MCF 10A (cell line): ENCODE data around the gene UNKL. TPM values are rescaled to one million over a fixed set of nuclear protein-coding genes. Genes with fewer than 3 reads are reported as not detected.

ENCODE experiments used
- BruUV-seq: library from RNA; stranded (reverse); fragments of 400-500 nt; replicated peaks from 2 replicates; lab custom pipeline; 2021; lab: Mats Ljungman, UMichigan
- CTCF ChIA-PET: fragments of 300-600 bp; sonication (Branson Sonifier 250); formaldehyde crosslinking; extraction: SDS; loops from one replicate; lab custom pipeline; 2021; ENCODE audit warnings: antibody characterized with exemption, inconsistent platforms; lab: Yijun Ruan, JAX
- POLR2A ChIA-PET: fragments of 300-600, 350-650 bp; sonication (Branson Sonifier 250); formaldehyde crosslinking; extraction: SDS; loops from one replicate; lab custom pipeline; 2020; ENCODE audit warnings: antibody characterized with exemption, inconsistent platforms; lab: Yijun Ruan, JAX
- DNase-seq: peaks from one replicate; pipeline ENCODE4 v3.0.0-alpha.2; 2018; ENCODE audit not compliant: unreplicated experiment
- H3K27ac Mint-ChIP-seq: one replicate; pipeline ENCODE4 v1.8.0; 2022; ENCODE audit warnings: mild to moderate bottlenecking, low read depth, mixed read lengths; ENCODE audit not compliant: unreplicated experiment
- H3K27me3 Mint-ChIP-seq: one replicate; pipeline ENCODE4 v1.8.0; 2022; ENCODE audit warnings: mixed read lengths; ENCODE audit not compliant: insufficient read depth, unreplicated experiment
- H3K36me3 Mint-ChIP-seq: one replicate; pipeline ENCODE4 v1.8.0; 2022; ENCODE audit warnings: mild to moderate bottlenecking, moderate library complexity, mixed read lengths; ENCODE audit not compliant: insufficient read depth, unreplicated experiment
- H3K4me1 Mint-ChIP-seq: one replicate; pipeline ENCODE4 v1.8.0; 2022; ENCODE audit warnings: mixed read lengths; ENCODE audit not compliant: insufficient read depth, unreplicated experiment
- H3K4me3 Mint-ChIP-seq: one replicate; pipeline ENCODE4 v1.8.0; 2022; ENCODE audit warnings: mild to moderate bottlenecking, moderate library complexity, mixed read lengths; ENCODE audit not compliant: unreplicated experiment
- H3K9me3 Mint-ChIP-seq: one replicate; pipeline ENCODE4 v1.8.0; 2022; ENCODE audit warnings: mixed read lengths; ENCODE audit not compliant: unreplicated experiment
- intact Hi-C: fragments of 100-400 bp; cut with micrococcal nuclease; formaldehyde crosslinking; loops from 2 replicates; pipeline ENCODE4 v1.14.1; 2022
- total RNA-seq: library from RNA; stranded (reverse); gene quantifications from 2 replicates; pipeline ENCODE4 v1.2.3, GENCODE V29; 2022
- TF ChIP-seq, protein P1 (sequence below): fragments of 200-600 bp; IDR thresholded peaks from one replicate; pipeline ENCODE4 v1.8.0; 2022; ENCODE audit warnings: antibody characterized with exemption, mild to moderate bottlenecking; ENCODE audit not compliant: unreplicated experiment

UNKL gene
- total RNA-seq, 1 experiment from 2014 or later: 12.3 TPM

DNA sequence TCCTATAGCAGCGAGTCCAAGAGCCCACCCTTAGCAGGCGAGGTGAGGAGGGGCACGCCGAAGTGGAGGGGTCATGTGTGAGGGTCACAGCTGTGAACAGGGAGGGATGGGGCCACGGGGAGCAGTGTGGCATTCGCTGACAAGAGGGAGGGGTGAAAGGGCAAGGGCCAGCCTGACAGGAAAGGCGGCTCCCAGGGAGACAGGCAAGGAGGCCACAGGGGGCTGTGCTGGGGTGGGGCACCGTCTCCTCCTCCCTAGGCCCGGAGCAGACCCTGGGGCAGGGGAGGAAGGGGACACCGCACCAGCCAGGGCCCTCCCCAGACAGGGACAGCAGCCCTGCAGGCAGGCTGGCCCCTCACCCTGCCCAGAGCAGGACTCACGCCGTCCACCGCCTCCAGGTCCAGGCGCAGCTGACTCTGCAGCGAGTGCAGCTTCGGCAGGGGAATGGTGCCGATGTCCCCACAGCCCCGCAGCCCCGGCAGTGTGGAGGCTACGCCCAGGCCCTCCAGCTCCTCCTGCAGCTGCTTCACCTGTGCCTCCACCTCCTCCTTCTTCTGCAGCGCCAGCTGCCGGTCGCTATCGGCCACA is 47.7 kb downstream of the UNKL start:
- intact Hi-C loops: no loop called here
- Mint-ChIP-seq H3K36me3 (peaks cover 34% of the 10 kb centered on the region), H3K27ac (no peak overlapping the region), H3K4me1 (no peaks in the 10 kb centered on the region), H3K4me3 (no peak overlapping the region), H3K9me3 (no peaks in the 10 kb centered on the region), H3K27me3 (no peaks in the 10 kb centered on the region)
- no peak for DNase-seq
- ChIA-PET POLR2A (interaction anchor here (0.5 to 1.3 kb wide), 3 partner anchors 17 to 30 kb away, joined by 3 to 7 read pairs (median 3); no protein-coding TSS in a partner anchor), CTCF (interaction anchor here (0.6 kb wide), 1 partner anchor 47 kb away, joined by 4 read pairs; no protein-coding TSS in a partner anchor)
- no TSS peak for BruUV-seq
- TF ChIP-seq, protein P1, sequence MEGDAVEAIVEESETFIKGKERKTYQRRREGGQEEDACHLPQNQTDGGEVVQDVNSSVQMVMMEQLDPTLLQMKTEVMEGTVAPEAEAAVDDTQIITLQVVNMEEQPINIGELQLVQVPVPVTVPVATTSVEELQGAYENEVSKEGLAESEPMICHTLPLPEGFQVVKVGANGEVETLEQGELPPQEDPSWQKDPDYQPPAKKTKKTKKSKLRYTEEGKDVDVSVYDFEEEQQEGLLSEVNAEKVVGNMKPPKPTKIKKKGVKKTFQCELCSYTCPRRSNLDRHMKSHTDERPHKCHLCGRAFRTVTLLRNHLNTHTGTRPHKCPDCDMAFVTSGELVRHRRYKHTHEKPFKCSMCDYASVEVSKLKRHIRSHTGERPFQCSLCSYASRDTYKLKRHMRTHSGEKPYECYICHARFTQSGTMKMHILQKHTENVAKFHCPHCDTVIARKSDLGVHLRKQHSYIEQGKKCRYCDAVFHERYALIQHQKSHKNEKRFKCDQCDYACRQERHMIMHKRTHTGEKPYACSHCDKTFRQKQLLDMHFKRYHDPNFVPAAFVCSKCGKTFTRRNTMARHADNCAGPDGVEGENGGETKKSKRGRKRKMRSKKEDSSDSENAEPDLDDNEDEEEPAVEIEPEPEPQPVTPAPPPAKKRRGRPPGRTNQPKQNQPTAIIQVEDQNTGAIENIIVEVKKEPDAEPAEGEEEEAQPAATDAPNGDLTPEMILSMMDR: no peak

DNA sequence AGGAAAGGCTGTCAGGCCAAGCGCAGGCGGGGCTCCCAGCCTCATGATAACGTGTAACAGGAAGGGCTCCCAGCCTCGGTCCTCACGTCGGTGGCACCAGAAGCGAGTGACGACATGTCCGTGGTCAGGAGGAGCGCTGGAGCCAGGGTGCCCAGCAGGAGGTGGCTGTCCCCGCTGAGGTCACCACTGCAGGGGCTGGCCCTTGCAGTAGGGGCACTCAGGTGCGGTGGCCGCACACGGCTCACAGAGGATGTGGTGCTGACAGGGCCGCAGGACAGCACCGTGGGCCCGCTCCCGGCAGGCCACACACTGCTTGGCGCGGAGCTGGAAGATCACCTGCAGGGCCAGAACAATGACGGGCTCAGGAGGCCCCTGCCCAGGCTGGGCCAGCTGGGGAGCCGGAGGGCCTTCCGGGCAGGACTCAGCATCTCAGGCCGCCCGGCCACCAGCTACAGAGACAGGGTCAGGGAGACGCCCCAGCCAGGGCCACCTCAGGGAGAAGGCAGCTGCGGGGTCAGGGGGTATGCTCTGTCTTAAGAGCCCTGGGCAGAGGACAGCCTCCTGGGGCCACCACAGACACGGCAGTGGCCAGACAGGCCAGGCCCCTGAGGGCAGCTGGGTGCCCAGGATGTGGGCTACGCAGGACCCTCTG is 48.3 kb downstream of the UNKL start:
- TF ChIP-seq, protein P1: no peak
- Mint-ChIP-seq H3K9me3 (no peaks in the 10 kb centered on the region), H3K4me1 (no peaks in the 10 kb centered on the region), H3K27ac (no peak overlapping the region), H3K4me3 (no peak overlapping the region), H3K27me3 (no peaks in the 10 kb centered on the region), H3K36me3 (peaks cover 29% of the 10 kb centered on the region)
- BruUV-seq: no TSS peak
- POLR2A ChIA-PET: interaction anchor here (0.5 to 1.3 kb wide), 3 partner anchors 17 to 30 kb away, joined by 3 to 7 read pairs (median 3); no protein-coding TSS in a partner anchor
- CTCF ChIA-PET: interaction anchor here (0.6 kb wide), 1 partner anchor 46 kb away, joined by 4 read pairs; no protein-coding TSS in a partner anchor
- intact Hi-C loops: no loop called here
- DNase-seq: no peak

DNA sequence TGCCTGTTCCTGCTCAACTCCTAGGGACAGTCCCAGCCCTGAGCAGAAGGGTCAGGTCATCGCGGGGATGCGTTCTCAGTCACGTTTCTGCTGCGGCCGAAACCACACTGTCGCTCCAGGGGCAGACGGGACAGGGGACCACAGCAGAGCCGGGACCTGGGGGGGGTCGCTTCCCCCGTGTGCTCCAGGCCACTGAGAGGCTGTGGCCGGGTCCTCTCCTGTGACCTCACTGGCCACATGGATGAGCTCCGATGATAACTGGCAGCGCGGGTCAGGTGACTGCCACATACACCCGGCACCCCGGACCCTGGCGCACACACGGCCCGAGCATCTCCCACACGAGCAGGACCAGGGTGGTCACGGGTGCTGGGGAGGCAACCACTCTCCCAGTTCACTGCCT is 50.0 kb downstream of the UNKL start:
- H3K9me3 Mint-ChIP-seq: no peaks in the 10 kb centered on the region
- TF ChIP-seq, protein P1: no peak
- BruUV-seq: no TSS peak
- no peak overlapping the region for H3K4me3 Mint-ChIP-seq
- H3K27ac Mint-ChIP-seq: no peak overlapping the region
- ChIA-PET CTCF (interaction anchor here (0.6 to 1.6 kb wide), 6 partner anchors 11 to 38 kb away, joined by 3 to 7 read pairs (median 3); no protein-coding TSS in a partner anchor), POLR2A (interaction anchor here (0.6 to 1.6 kb wide), 2 partner anchors 15 to 56 kb away, joined by 3 to 6 read pairs; partner anchors contain the start of gene UQCC4)
- no peaks in the 10 kb centered on the region for H3K27me3 Mint-ChIP-seq
- DNase-seq: no peak
- intact Hi-C loops: no loop called here
- no peaks in the 10 kb centered on the region for H3K4me1 Mint-ChIP-seq
- H3K36me3 Mint-ChIP-seq: peaks cover 29% of the 10 kb centered on the region

DNA sequence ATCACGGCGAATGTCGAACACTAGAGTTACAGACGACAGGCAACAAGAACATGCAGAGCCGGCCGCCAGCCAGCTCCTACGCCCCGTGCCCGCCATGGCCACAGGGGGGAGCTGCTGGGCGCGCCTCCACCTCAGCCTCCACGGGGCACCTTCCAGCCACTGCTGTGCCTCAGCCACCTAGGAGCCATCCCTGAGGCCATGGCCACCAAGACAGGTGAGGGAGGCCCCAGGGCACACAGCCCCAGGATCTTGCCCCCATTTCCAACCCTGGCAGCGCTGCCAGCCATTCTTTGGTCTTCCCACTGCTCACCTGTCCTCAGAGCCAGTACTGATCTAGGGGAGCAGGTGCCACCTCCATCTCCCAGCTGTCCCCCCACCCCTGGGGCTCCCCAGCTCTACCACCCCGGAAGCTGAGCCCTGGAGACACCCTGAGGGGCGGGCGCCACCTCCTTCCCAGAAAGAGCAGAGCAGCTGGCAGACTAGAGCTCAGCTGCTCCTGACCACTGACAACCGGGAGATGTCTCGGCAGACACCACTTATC is 50.9 kb downstream of the UNKL start:
- Mint-ChIP-seq H3K27ac (no peak overlapping the region), H3K27me3 (no peaks in the 10 kb centered on the region), H3K4me3 (no peak overlapping the region), H3K9me3 (no peaks in the 10 kb centered on the region), H3K4me1 (no peaks in the 10 kb centered on the region), H3K36me3 (peaks cover 32% of the 10 kb centered on the region)
- ChIA-PET POLR2A (interaction anchor here (0.6 to 1.6 kb wide), 4 partner anchors 15 to 50 kb away, joined by 4 to 6 read pairs (median 5); no protein-coding TSS in a partner anchor), CTCF (interaction anchor here (0.6 to 1.6 kb wide), 8 partner anchors 10 to 861 kb away, joined by 3 to 7 read pairs (median 4); no protein-coding TSS in a partner anchor)
- TF ChIP-seq, protein P1: peak; percentile 69
- peak; percentile 65 for DNase-seq
- intact Hi-C loops: no loop called here
- BruUV-seq: no TSS peak
